Ishikawa (cell line): ENCODE results near the gene ARL4C.

Experiments
- CEBPB ChIP-seq: IDR thresholded peaks from 2 replicates; pipeline ENCODE4 v1.6.1; 2012
- CREB1 ChIP-seq: IDR thresholded peaks from 2 replicates; pipeline ENCODE4 v1.6.1; 2012; ENCODE audit warnings: low read depth
- EGR1 ChIP-seq: IDR thresholded peaks from 2 replicates; pipeline ENCODE4 v1.6.1; 2012
- EP300 ChIP-seq: IDR thresholded peaks from 2 replicates; pipeline ENCODE4 v1.6.1; 2012; ENCODE audit warnings: borderline replicate concordance
- FOXM1 ChIP-seq: IDR thresholded peaks from 2 replicates; pipeline ENCODE4 v1.6.1; 2012; ENCODE audit warnings: low read depth, borderline replicate concordance
- MAX ChIP-seq: IDR thresholded peaks from 2 replicates; pipeline ENCODE4 v1.6.1; 2012
- NFIC ChIP-seq: IDR thresholded peaks from 2 replicates; pipeline ENCODE4 v1.6.1; 2012
- RAD21 ChIP-seq: IDR thresholded peaks from 2 replicates; pipeline ENCODE4 v1.6.1; 2012; ENCODE audit warnings: low read depth
- REST ChIP-seq: IDR thresholded peaks from 2 replicates; pipeline ENCODE4 v1.6.1; 2012; ENCODE audit warnings: low read depth, mild to moderate bottlenecking
- TAF1 ChIP-seq: IDR thresholded peaks from 2 replicates; pipeline ENCODE4 v1.6.1; 2012; ENCODE audit warnings: low read depth, mild to moderate bottlenecking
- TCF12 ChIP-seq: IDR thresholded peaks from 2 replicates; pipeline ENCODE4 v1.6.1; 2012; ENCODE audit warnings: low read depth
- TEAD4 ChIP-seq: IDR thresholded peaks from 2 replicates; pipeline ENCODE4 v1.6.1; 2012
- YY1 ChIP-seq: IDR thresholded peaks from 2 replicates; pipeline ENCODE4 v1.6.1; 2012; ENCODE audit warnings: low read depth
- ZBTB7A ChIP-seq: IDR thresholded peaks from 2 replicates; pipeline ENCODE4 v1.6.1; 2012; ENCODE audit warnings: low read depth
- TF ChIP-seq, protein P1 (sequence below): IDR thresholded peaks from 2 replicates; pipeline ENCODE4 v1.6.1; 2012

ARL4C gene

GRCh38 chr2:234517971-234518370, 21.1 kb upstream of the ARL4C start:
- TF ChIP-seq RAD21: no peak

- TF ChIP-seq, protein P1, sequence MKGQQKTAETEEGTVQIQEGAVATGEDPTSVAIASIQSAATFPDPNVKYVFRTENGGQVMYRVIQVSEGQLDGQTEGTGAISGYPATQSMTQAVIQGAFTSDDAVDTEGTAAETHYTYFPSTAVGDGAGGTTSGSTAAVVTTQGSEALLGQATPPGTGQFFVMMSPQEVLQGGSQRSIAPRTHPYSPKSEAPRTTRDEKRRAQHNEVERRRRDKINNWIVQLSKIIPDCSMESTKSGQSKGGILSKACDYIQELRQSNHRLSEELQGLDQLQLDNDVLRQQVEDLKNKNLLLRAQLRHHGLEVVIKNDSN: no peak
- TF ChIP-seq YY1: no peak
- no peak for TF ChIP-seq RAD21
- TF ChIP-seq ZBTB7A: no peak
- no peak for TF ChIP-seq TCF12
- no peak for TF ChIP-seq EGR1
- TF ChIP-seq TEAD4: no peak
Observed at GRCh38 chr2:234514873-234515638, 18.2 kb upstream of the ARL4C start.

- TF ChIP-seq ZBTB7A (no peak), REST (no peak), FOXM1 (no peak), EP300 (no peak), YY1 (no peak), MAX (no peak), RAD21 (no peak), TAF1 (no peak), TEAD4 (no peak), NFIC (no peak), CEBPB (no peak), CREB1 (no peak), EGR1 (no peak), TCF12 (no peak)
- TF ChIP-seq, protein P1: no peak
Observed at GRCh38 chr2:234514099-234514498, 17.2 kb upstream of the ARL4C start.

GRCh38 chr2:234512884-234513669, 16.2 kb upstream of the ARL4C start:
- TF ChIP-seq TAF1: no peak

DNA sequence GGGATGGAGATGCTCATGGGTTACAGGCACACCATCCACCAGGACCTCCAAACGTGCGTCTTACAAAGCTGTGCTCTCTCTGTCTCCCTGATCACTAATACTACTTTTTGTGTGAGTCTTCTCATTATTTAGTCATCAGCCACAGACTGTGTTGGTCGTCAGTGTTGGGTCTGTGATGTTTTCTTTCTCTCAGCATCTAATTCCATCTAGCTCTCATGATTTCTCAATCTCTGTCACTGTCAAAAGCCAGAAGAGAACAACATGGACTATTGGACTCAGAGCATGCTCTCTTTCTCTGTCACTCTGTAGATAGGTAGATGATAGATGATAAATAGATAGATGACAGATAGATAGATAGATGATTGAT, 6.0 kb upstream of the ARL4C start:
- TF ChIP-seq CREB1 (no peak), ZBTB7A (no peak)

GRCh38 chr2:234502285-234502918, 5.5 kb upstream of the ARL4C start:
- TF ChIP-seq FOXM1 (peak; percentile 90; the same call in 1 of the 2 replicates), YY1 (no peak), EP300 (peak; percentile 89), TEAD4 (peak; percentile 69), CREB1 (no peak), RAD21 (no peak), REST (no peak), NFIC (peak; percentile 87), CEBPB (no peak), TCF12 (peak; percentile 86; the same call in 1 of the 2 replicates)
- TF ChIP-seq, protein P1: no peak
